Measurements from ENCODE around the gene ZNF236. TPM values are rescaled to one million over a fixed set of nuclear protein-coding genes. Genes with fewer than 3 reads are reported as not detected.

ZNF236 gene
- total RNA-seq, 1 experiment from 2014 or later = 22.2 TPM

GRCh38 chr18:76980663-76981395 is 158.5 kb downstream of the ZNF236 start:
- H3K4me3 Mint-ChIP-seq (ENCODE audit: low read depth, unreplicated experiment) = no peak overlapping the region
- H3K27ac Mint-ChIP-seq (ENCODE audit: unreplicated experiment) = no peak overlapping the region
- peaks cover 14% of the 10 kb centered on the region for H3K4me1 Mint-ChIP-seq (ENCODE audit: low read depth, unreplicated experiment)
- no peak for DNase-seq
- no peak for TF ChIP-seq CTCF (IDR thresholded peaks at IDR 0.05; ENCODE audit: unreplicated experiment)
- intact Hi-C loops (cut with micrococcal nuclease; ENCODE audit: unreplicated experiment) = loop anchor here (10.0 kb wide), 1 partner anchor 484 kb away; no protein-coding TSS in a partner anchor
- CTCF ChIA-PET = interaction anchor here (1.2 kb wide), 1 partner anchor 10 kb away, joined by 4 read pairs; no protein-coding TSS in a partner anchor
- BruUV-seq (replicated peaks) = no TSS peak
- H3K36me3 Mint-ChIP-seq (ENCODE audit: insufficient read depth, unreplicated experiment) = no peaks in the 10 kb centered on the region
- H3K27me3 Mint-ChIP-seq (ENCODE audit: unreplicated experiment) = peaks cover 17% of the 10 kb centered on the region
- H3K9me3 Mint-ChIP-seq (ENCODE audit: low read depth, unreplicated experiment) = no peaks in the 10 kb centered on the region

GRCh38 chr18:76981396-76981968 is 159.1 kb downstream of the ZNF236 start:
- no peaks in the 10 kb centered on the region for H3K9me3 Mint-ChIP-seq (ENCODE audit: low read depth, unreplicated experiment)
- no TSS peak for BruUV-seq (replicated peaks)
- H3K36me3 Mint-ChIP-seq (ENCODE audit: insufficient read depth, unreplicated experiment) = no peaks in the 10 kb centered on the region
- no peak overlapping the region for H3K27ac Mint-ChIP-seq (ENCODE audit: unreplicated experiment)
- CTCF ChIA-PET = interaction anchor here (2.0 kb wide), 1 partner anchor 230 kb away, joined by 10 read pairs; no protein-coding TSS in a partner anchor
- DNase-seq = no peak
- no peak overlapping the region for H3K4me3 Mint-ChIP-seq (ENCODE audit: low read depth, unreplicated experiment)
- no peak for TF ChIP-seq CTCF (IDR thresholded peaks at IDR 0.05; ENCODE audit: unreplicated experiment)
- H3K4me1 Mint-ChIP-seq (ENCODE audit: low read depth, unreplicated experiment) = peaks cover 14% of the 10 kb centered on the region
- H3K27me3 Mint-ChIP-seq (ENCODE audit: unreplicated experiment) = peaks cover 10% of the 10 kb centered on the region
- intact Hi-C loops (cut with micrococcal nuclease; ENCODE audit: unreplicated experiment) = loop anchor here (10.0 kb wide), 1 partner anchor 483 kb away; no protein-coding TSS in a partner anchor

- H3K36me3 Mint-ChIP-seq (ENCODE audit: insufficient read depth, unreplicated experiment) = no peaks in the 10 kb centered on the region
- H3K27ac Mint-ChIP-seq (ENCODE audit: unreplicated experiment) = no peak overlapping the region
- no peak overlapping the region for H3K4me3 Mint-ChIP-seq (ENCODE audit: low read depth, unreplicated experiment)
- intact Hi-C loops (cut with micrococcal nuclease; ENCODE audit: unreplicated experiment) = loop anchor here (10.0 kb wide), 1 partner anchor 483 kb away; no protein-coding TSS in a partner anchor
- H3K27me3 Mint-ChIP-seq (ENCODE audit: unreplicated experiment) = peaks cover 5% of the 10 kb centered on the region
- DNase-seq = no peak
- CTCF ChIA-PET = interaction anchor here (0.9 to 2.0 kb wide), 6 partner anchors 10 to 230 kb away, joined by 3 to 10 read pairs (median 6); no protein-coding TSS in a partner anchor
- peaks cover 10% of the 10 kb centered on the region for H3K4me1 Mint-ChIP-seq (ENCODE audit: low read depth, unreplicated experiment)
- TF ChIP-seq CTCF (IDR thresholded peaks at IDR 0.05; ENCODE audit: unreplicated experiment) = no peak
- H3K9me3 Mint-ChIP-seq (ENCODE audit: low read depth, unreplicated experiment) = no peaks in the 10 kb centered on the region
- BruUV-seq (replicated peaks) = no TSS peak
Observed at GRCh38 chr18:76982038-76982437, 159.7 kb downstream of the ZNF236 start.

- Mint-ChIP-seq H3K9me3 (ENCODE audit: low read depth, unreplicated experiment) (no peaks in the 10 kb centered on the region), H3K4me3 (ENCODE audit: low read depth, unreplicated experiment) (peak overlapping the region; percentile 42), H3K27ac (ENCODE audit: unreplicated experiment) (no peak overlapping the region), H3K27me3 (ENCODE audit: unreplicated experiment) (no peaks in the 10 kb centered on the region), H3K36me3 (ENCODE audit: insufficient read depth, unreplicated experiment) (no peaks in the 10 kb centered on the region), H3K4me1 (ENCODE audit: low read depth, unreplicated experiment) (peaks cover 7% of the 10 kb centered on the region)
- BruUV-seq (replicated peaks) = no TSS peak
- peak; percentile 99 for DNase-seq
- TF ChIP-seq CTCF (IDR thresholded peaks at IDR 0.05; ENCODE audit: unreplicated experiment) = peak; percentile 100
- intact Hi-C loops (cut with micrococcal nuclease; ENCODE audit: unreplicated experiment) = loop anchor here (1.0 to 10.0 kb wide), 4 partner anchors 30 to 482 kb away; no protein-coding TSS in a partner anchor
- CTCF ChIA-PET = interaction anchor here (0.5 to 2.0 kb wide), 11 partner anchors 11 to 229 kb away, joined by 3 to 10 read pairs (median 5); no protein-coding TSS in a partner anchor
Observed at GRCh38 chr18:76982841-76983583, 160.7 kb downstream of the ZNF236 start.

Measured in Calu3 (cell line).